ENCODE data around the gene CD9. TPM values are rescaled to one million over a fixed set of nuclear protein-coding genes. Genes with fewer than 3 reads are reported as not detected.

The CD9 gene
- total RNA-seq, 1 donor from 2014 or later, result 55.5 TPM

DNA sequence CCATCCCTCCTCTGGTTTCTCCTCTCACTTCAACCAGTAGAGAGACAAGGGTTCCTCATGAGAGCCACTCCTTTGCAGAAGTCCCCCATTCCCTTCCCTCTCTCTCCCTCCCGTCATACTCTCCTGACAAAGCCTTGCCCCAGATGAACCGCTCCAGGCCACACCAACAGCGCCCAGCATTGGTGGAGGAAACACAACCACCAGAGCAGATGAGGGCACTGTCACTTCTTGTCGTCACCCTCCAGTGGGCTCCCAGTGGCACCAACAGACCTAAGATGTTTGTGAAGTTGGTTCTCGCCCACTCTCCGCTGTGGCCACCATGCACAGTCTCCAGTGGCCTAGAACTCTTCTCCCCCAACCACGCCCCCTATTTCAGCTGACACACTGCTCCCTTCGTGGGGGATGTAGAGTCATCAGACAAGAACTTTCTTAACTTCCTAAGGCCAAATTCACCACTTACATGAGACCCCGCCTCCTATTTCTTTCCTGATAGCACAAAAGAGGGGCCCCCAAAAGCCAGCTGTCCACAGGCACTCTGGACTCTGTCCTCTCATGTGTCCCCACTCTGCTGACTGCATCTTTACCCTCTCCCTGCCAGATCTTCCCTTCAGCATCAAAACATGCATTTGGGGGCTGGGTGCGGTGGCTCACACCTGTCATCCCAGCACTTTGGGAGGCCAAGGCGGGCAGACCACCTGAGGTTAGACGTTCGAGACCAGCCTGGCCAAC is 81.0 kb downstream of the CD9 start:
- H3K9me3 ChIP-seq (replicated peaks), result no peaks in the 10 kb centered on the region
- DNase-seq, result no peak
- no peak overlapping the region for H3K27ac ChIP-seq (replicated peaks)
- H3K4me3 ChIP-seq, result no peak overlapping the region
- no peaks in the 10 kb centered on the region for H3K36me3 ChIP-seq
- TF ChIP-seq, protein P1, sequence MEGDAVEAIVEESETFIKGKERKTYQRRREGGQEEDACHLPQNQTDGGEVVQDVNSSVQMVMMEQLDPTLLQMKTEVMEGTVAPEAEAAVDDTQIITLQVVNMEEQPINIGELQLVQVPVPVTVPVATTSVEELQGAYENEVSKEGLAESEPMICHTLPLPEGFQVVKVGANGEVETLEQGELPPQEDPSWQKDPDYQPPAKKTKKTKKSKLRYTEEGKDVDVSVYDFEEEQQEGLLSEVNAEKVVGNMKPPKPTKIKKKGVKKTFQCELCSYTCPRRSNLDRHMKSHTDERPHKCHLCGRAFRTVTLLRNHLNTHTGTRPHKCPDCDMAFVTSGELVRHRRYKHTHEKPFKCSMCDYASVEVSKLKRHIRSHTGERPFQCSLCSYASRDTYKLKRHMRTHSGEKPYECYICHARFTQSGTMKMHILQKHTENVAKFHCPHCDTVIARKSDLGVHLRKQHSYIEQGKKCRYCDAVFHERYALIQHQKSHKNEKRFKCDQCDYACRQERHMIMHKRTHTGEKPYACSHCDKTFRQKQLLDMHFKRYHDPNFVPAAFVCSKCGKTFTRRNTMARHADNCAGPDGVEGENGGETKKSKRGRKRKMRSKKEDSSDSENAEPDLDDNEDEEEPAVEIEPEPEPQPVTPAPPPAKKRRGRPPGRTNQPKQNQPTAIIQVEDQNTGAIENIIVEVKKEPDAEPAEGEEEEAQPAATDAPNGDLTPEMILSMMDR (IDR thresholded peaks at IDR 0.05; ENCODE audit: borderline replicate concordance), result no peak
- H3K4me1 ChIP-seq, result peaks cover 40% of the 10 kb centered on the region
- intact Hi-C loops (cut with micrococcal nuclease), result no loop called here
- H3K27me3 ChIP-seq (ENCODE audit: low read depth), result peaks cover 8% of the 10 kb centered on the region

GRCh38 chr12:6282453-6282840 is 82.2 kb downstream of the CD9 start:
- intact Hi-C loops (cut with micrococcal nuclease), result no loop called here
- H3K4me1 ChIP-seq, result peaks cover 36% of the 10 kb centered on the region
- no peaks in the 10 kb centered on the region for H3K36me3 ChIP-seq
- H3K27ac ChIP-seq (replicated peaks), result no peak overlapping the region
- H3K4me3 ChIP-seq, result no peak overlapping the region
- peaks cover 11% of the 10 kb centered on the region for H3K27me3 ChIP-seq (ENCODE audit: low read depth)
- TF ChIP-seq, protein P1 (IDR thresholded peaks at IDR 0.05; ENCODE audit: borderline replicate concordance), result no peak
- DNase-seq, result no peak
- H3K9me3 ChIP-seq (replicated peaks), result no peaks in the 10 kb centered on the region

DNA sequence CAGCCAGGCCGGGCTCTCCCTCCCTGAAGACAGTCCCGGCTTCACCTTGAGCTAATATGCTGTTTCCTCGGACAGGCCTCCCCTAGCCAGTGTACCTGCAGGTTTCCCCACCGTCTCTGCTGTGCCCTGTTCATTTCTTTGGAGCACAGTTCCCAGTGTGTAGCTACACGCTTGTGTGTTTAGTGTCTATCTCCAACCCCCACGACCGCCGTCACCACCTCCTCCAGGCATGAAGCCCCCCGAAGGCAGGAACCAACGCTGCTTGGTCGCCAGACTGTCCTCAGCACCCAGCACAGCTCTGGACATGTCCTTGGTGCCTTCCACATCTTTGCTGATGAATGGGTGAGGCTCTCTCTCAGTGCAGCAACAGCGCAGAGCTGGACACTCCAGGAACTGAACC is 84.1 kb downstream of the CD9 start:
- Histone ChIP-seq H3K4me1 (peaks cover 21% of the 10 kb centered on the region), H3K4me3 (no peak overlapping the region), H3K36me3 (no peaks in the 10 kb centered on the region), H3K27ac (replicated peaks) (no peak overlapping the region), H3K9me3 (replicated peaks) (no peaks in the 10 kb centered on the region), H3K27me3 (ENCODE audit: low read depth) (peaks cover 11% of the 10 kb centered on the region)
- TF ChIP-seq, protein P1 (IDR thresholded peaks at IDR 0.05; ENCODE audit: borderline replicate concordance), result no peak
- intact Hi-C loops (cut with micrococcal nuclease), result loop anchor here (2.0 kb wide), 1 partner anchor 87 kb away; no protein-coding TSS in a partner anchor
- no peak for DNase-seq

DNA sequence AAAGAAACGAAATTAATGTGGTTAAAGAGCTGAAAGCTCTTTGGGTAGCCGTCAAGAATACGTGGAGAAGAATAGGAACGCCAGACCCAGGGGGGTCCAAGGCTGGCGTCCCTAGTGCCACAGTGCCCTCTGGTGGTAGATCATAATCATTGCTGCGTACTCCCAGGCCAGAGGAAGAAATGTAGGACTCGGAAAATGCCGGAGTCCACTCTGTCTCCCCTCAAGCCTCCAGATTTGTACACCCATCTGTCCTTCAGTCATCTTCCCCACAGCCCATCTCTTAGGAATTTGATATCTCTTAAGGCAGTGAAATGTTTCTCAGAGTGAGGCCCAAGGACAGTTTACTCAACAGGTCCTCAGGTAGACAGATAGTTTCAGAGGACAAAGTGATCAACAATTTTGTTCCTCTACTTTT is 84.9 kb downstream of the CD9 start:
- Histone ChIP-seq H3K27me3 (ENCODE audit: low read depth) (peaks cover 6% of the 10 kb centered on the region), H3K27ac (replicated peaks) (no peak overlapping the region), H3K4me1 (peaks cover 13% of the 10 kb centered on the region), H3K36me3 (no peaks in the 10 kb centered on the region), H3K9me3 (replicated peaks) (no peaks in the 10 kb centered on the region), H3K4me3 (no peak overlapping the region)
- intact Hi-C loops (cut with micrococcal nuclease), result loop anchor here (2.0 kb wide), 1 partner anchor 88 kb away; no protein-coding TSS in a partner anchor
- TF ChIP-seq, protein P1 (IDR thresholded peaks at IDR 0.05; ENCODE audit: borderline replicate concordance), result peak; percentile 95
- DNase-seq, result no peak

DNA sequence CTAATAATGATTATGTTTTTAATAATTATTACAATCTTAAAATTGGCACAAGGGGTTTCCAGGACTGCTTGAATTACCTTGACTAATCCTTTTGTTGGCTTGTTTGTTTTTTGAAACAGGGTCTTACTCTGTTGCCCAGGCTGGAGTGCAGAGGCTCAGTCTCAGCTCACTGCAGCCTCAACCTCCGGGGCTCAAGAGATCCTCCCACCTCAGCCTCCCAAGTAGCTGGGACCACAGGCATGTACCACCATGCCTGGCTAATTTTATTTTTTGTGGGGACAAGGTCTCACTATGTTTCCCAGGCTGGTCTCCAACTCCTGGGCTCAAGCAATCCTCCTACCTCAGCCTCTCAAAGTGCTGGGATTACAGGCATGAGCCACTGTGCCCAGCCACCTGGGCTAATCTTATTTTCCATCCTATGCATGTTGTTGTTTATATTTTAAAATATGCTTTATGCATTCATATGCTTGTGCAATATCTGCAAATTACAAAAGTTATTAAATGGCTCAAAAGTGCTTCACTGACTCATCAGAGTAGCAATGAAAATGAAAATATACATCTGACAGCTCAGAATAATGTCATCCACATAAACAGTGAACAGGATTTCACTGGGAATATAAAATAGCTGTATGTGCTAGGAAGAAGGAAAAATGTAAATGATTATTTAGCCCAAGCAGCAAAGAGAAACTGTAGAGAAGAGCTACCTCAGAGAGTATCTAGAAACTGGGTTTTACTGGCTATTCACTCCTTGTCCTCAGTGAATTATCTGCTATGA is 85.5 kb downstream of the CD9 start:
- Histone ChIP-seq H3K4me3 (no peak overlapping the region), H3K27ac (replicated peaks) (no peak overlapping the region), H3K9me3 (replicated peaks) (no peaks in the 10 kb centered on the region), H3K4me1 (peaks cover 7% of the 10 kb centered on the region), H3K27me3 (ENCODE audit: low read depth) (peaks cover 6% of the 10 kb centered on the region), H3K36me3 (no peaks in the 10 kb centered on the region)
- TF ChIP-seq, protein P1 (IDR thresholded peaks at IDR 0.05; ENCODE audit: borderline replicate concordance), result no peak
- no peak for DNase-seq
- intact Hi-C loops (cut with micrococcal nuclease), result loop anchor here (2.0 kb wide), 1 partner anchor 89 kb away; no protein-coding TSS in a partner anchor

Other genes starting within 250 kb of the CD9 start
- 250 TPM for gene VWF, start 75.7 kb upstream of the CD9 start, total RNA-seq
- gene PLEKHG6, start 110.3 kb downstream of the CD9 start, total RNA-seq, result 0.08 TPM
- 45.6 TPM for gene TNFRSF1A, start 141.7 kb downstream of the CD9 start, total RNA-seq
- gene SCNN1A, start 175.2 kb downstream of the CD9 start, total RNA-seq, result 0.22 TPM
- gene LTBR, start 183.8 kb downstream of the CD9 start, total RNA-seq, result 23.5 TPM
- gene CD27, start 244.6 kb downstream of the CD9 start, total RNA-seq, result 0.16 TPM

All from left ventricle myocardium inferior (tissue), 1 donor.